A549 (cell line): Measurements from ENCODE around the gene SLC43A1. TPM values are rescaled to one million over a fixed set of nuclear protein-coding genes. Genes with fewer than 3 reads are reported as not detected.

ENCODE experiments used
- ATAC-seq, 2 experiments: fragments of 200-7000 bp in 1 of 2; fragments of >200 bp in 1 of 2; cut with Nextera tagmentation in 1 of 2; cut with Tn5 transposase in 1 of 2; 3 replicates each; pipeline versions ENCODE4 v1.8.0 to v1.9.1; 2018 to 2020; ENCODE audit warnings: mild to moderate bottlenecking in 1 of 2, moderate library complexity in 1 of 2
- CTCF ChIA-PET: fragments of 300-600 bp; sonication (Branson Sonifier 250); formaldehyde crosslinking; extraction: SDS; loops from one replicate; lab custom pipeline; 2021; ENCODE audit warnings: antibody characterized with exemption, inconsistent platforms; lab: Yijun Ruan, JAX
- POLR2A ChIA-PET: fragments of 350-600 bp; formaldehyde crosslinking; extraction: SDS; loops from one replicate; lab custom pipeline; 2021; ENCODE audit warnings: antibody characterized with exemption, inconsistent platforms; lab: Yijun Ruan, JAX
- DNase-seq, 2 experiments: peaks; one replicate each; pipeline versions ENCODE4 v3.0.0 to v3.0.0-alpha.2; 2011 to 2016; ENCODE audit warnings: low read depth in 1 of 2, low spot score in 1 of 2
- FAIRE-seq: peaks from 2 replicates; lab custom pipeline; 2011; peaks lifted over from hg19 to GRCh38; lab: Jason Lieb, UNC
- H3K27ac ChIP-seq, 2 experiments: fragments of >200 bp; sonication (Bioruptor Twin); formaldehyde crosslinking; 3 replicates each; pipeline ENCODE4 v1.5.1; 2016 to 2017
- H3K4me1 ChIP-seq: fragments of >200 bp; sonication (Bioruptor Twin); formaldehyde crosslinking; 3 replicates; pipeline ENCODE4 v1.6.1; 2016
- H3K4me2 ChIP-seq: fragments of >200 bp; sonication (Bioruptor Twin); formaldehyde crosslinking; 3 replicates; pipeline ENCODE4 v1.6.1; 2016
- H3K4me3 ChIP-seq: fragments of >200 bp; sonication (Bioruptor Twin); formaldehyde crosslinking; 3 replicates; pipeline ENCODE4 v1.5.1; 2016
- H3K9me3 ChIP-seq: fragments of >200 bp; sonication (Bioruptor Twin); formaldehyde crosslinking; 3 replicates; pipeline ENCODE4 v1.6.1; 2016
- BCL3 ChIP-seq: fragments of >200 bp; sonication (Bioruptor Twin); formaldehyde crosslinking; IDR thresholded peaks from 3 replicates; pipeline ENCODE4 v1.6.1; 2016
- BHLHE40 ChIP-seq: IDR thresholded peaks from 2 replicates; pipeline ENCODE4 v1.6.1; 2012; ENCODE audit warnings: low read depth, low read length, inconsistent platforms
- CEBPB ChIP-seq, 2 experiments: fragments of >200 bp in 1 of 2; sonication (Bioruptor Twin) in 1 of 2; formaldehyde crosslinking in 1 of 2; IDR thresholded peaks; 2 replicates each; pipeline ENCODE4 v1.6.1; 2012 to 2016
- CHD2 ChIP-seq: fragments of 150-350 bp; IDR thresholded peaks from 2 replicates; pipeline ENCODE4 v1.6.1; 2014; ENCODE audit warnings: low read length; ENCODE audit not compliant: partially characterized antibody
- EHF ChIP-seq: fragments of 250-450 bp; sonication (Bioruptor Pico); IDR thresholded peaks from 2 replicates; pipeline ENCODE4 v1.5.0; 2020; ENCODE audit warnings: mild to moderate bottlenecking
- EP300 ChIP-seq, 2 experiments: fragments of >200 bp; sonication (Bioruptor Twin); formaldehyde crosslinking; IDR thresholded peaks; 2 replicates in 1 of 2; 3 replicates in 1 of 2; pipeline ENCODE4 v1.6.1; 2016 to 2017
- ESRRA ChIP-seq: fragments of 150-350 bp; IDR thresholded peaks from 2 replicates; pipeline ENCODE4 v1.6.1; 2014; ENCODE audit warnings: mild to moderate bottlenecking, low read length, borderline replicate concordance
- FOSL2 ChIP-seq, 2 experiments: fragments of 450-650 bp in 1 of 2; fragments of >200 bp in 1 of 2; sonication (Bioruptor Twin) in 1 of 2; formaldehyde crosslinking; IDR thresholded peaks; 2 replicates each; pipeline versions ENCODE4 v1.5.0 to v1.6.1; 2016 to 2020; ENCODE audit warnings: mild to moderate bottlenecking in 1 of 2, moderate library complexity in 1 of 2
- GATA3 ChIP-seq: IDR thresholded peaks from 2 replicates; pipeline ENCODE4 v1.6.1; 2012; ENCODE audit warnings: borderline replicate concordance
- HES2 ChIP-seq: fragments of >200 bp; sonication (Bioruptor Twin); formaldehyde crosslinking; IDR thresholded peaks from 2 replicates; pipeline ENCODE4 v1.6.1; 2016
- HOXA7 ChIP-seq: fragments of 250-450 bp; sonication (Bioruptor Pico); IDR thresholded peaks from 2 replicates; pipeline ENCODE4 v1.5.0; 2020; ENCODE audit warnings: mild to moderate bottlenecking, moderate library complexity
- HOXB5 ChIP-seq: fragments of 250-450 bp; sonication (Bioruptor Pico); IDR thresholded peaks from 2 replicates; pipeline ENCODE4 v1.5.0; 2020; ENCODE audit warnings: mild to moderate bottlenecking, moderate library complexity
- JUN ChIP-seq, 2 experiments: fragments of >200 bp; sonication (Bioruptor Twin); formaldehyde crosslinking; IDR thresholded peaks; 2 replicates in 1 of 2; 3 replicates in 1 of 2; pipeline ENCODE4 v1.6.1; 2016 to 2017
- JUNB ChIP-seq: fragments of >200 bp; sonication (Bioruptor Twin); formaldehyde crosslinking; IDR thresholded peaks from 2 replicates; pipeline ENCODE4 v1.6.1; 2016
- KDM1A ChIP-seq: fragments of 200-600 bp; sonication (generic); IDR thresholded peaks from 2 replicates; pipeline ENCODE4 v1.6.1; 2016; ENCODE audit warnings: low read depth, mild to moderate bottlenecking
- MAFK ChIP-seq: fragments of 450-650 bp; IDR thresholded peaks from 2 replicates; pipeline ENCODE4 v1.6.1; 2014; ENCODE audit not compliant: partially characterized antibody
- MAX ChIP-seq: IDR thresholded peaks from 2 replicates; pipeline ENCODE4 v1.6.1; 2012
- MYC ChIP-seq: IDR thresholded peaks from 2 replicates; pipeline ENCODE4 v1.6.1; 2012; ENCODE audit warnings: mild to moderate bottlenecking, inconsistent platforms, low read length, improper control_type of control experiment, borderline replicate concordance
- NR3C1 ChIP-seq: fragments of >200 bp; sonication (Bioruptor Twin); formaldehyde crosslinking; IDR thresholded peaks from 3 replicates; pipeline ENCODE4 v1.6.1; 2017
- PHF8 ChIP-seq: fragments of 200-600 bp; sonication (generic); IDR thresholded peaks from 2 replicates; pipeline ENCODE4 v1.6.1; 2016; ENCODE audit warnings: low read depth, mild to moderate bottlenecking, antibody characterized with exemption, moderate library complexity, borderline replicate concordance
- POLR2A ChIP-seq: IDR thresholded peaks from 2 replicates; pipeline ENCODE4 v1.6.1; 2012; ENCODE audit warnings: mild to moderate bottlenecking, low read length
- RAD21 ChIP-seq, 2 experiments: fragments of >200 bp in 1 of 2; sonication (Bioruptor Twin) in 1 of 2; formaldehyde crosslinking in 1 of 2; IDR thresholded peaks in 1 of 2; conservative IDR thresholded peaks in 1 of 2; 2 replicates in 1 of 2; 3 replicates in 1 of 2; pipeline ENCODE4 v1.6.1; 2012 to 2018; ENCODE audit warnings: inconsistent platforms in 1 of 2
- RNF2 ChIP-seq: fragments of 200-600 bp; sonication (generic); IDR thresholded peaks from 2 replicates; pipeline ENCODE4 v1.6.1; 2016; ENCODE audit warnings: low read depth, mild to moderate bottlenecking, antibody characterized with exemption, moderate library complexity, borderline replicate concordance
- SMC3 ChIP-seq: fragments of >200 bp; sonication (Bioruptor Twin); formaldehyde crosslinking; IDR thresholded peaks from 3 replicates; pipeline ENCODE4 v1.6.1; 2018; ENCODE audit warnings: inconsistent platforms
- SREBF2 ChIP-seq: fragments of 450-650 bp; IDR thresholded peaks from 2 replicates; pipeline ENCODE4 v1.6.1; 2014; ENCODE audit warnings: mild to moderate bottlenecking, moderate library complexity
- USF2 ChIP-seq: fragments of 450-650 bp; IDR thresholded peaks from 2 replicates; pipeline ENCODE4 v1.6.1; 2014; ENCODE audit warnings: antibody characterized with exemption
- WGBS: methylation state at CpG from one replicate; pipeline ENCODE4 v1.1.6; 2017; ENCODE audit errors: missing lambda C conversion rate; 5-methylcytosine and 5-hydroxymethylcytosine counted together
- polyA plus RNA-seq, 4 experiments: library from polyadenylated mRNA; depleted of rRNA in 3 of 4; stranded (reverse); fragments of >200 nt; fragmentation: RNase III in 1 of 4; extraction: RNeasy Plus Mini Kit Qiagen cat#74134 plus additional on column Dnase treatment in 1 of 4; gene quantifications; 2 replicates in 3 of 4; 3 replicates in 1 of 4; pipeline ENCODE4 v1.2.3, GENCODE V29; 2011 to 2017
- small RNA-seq, 6 experiments: library from RNA; depleted of rRNA; stranded (forward); fragments of <200 nt; gene quantifications; one replicate each; pipeline ENCODE3, GENCODE V24; 2012
- TF ChIP-seq, protein P1 (sequence below): fragments of 250-450 bp; sonication (Bioruptor Pico); IDR thresholded peaks from 2 replicates; pipeline ENCODE4 v1.5.0; 2020; ENCODE audit warnings: low read depth, mild to moderate bottlenecking, moderate library complexity

SLC43A1 gene
- polyA plus RNA-seq, 2 of the 4 experiments (the other 2 are of a cell fraction), result 1.0 to 4.6 TPM

GRCh38 chr11:57434640-57435546, 80.6 kb downstream of the SLC43A1 start:
- Histone ChIP-seq H3K4me3 (no peak overlapping the region), H3K4me1 (peaks cover 36% of the 10 kb centered on the region), H3K9me3 (no peaks in the 10 kb centered on the region), H3K4me2 (peak overlapping the region; percentile 56), H3K27ac (peak overlapping the region; percentile 75 to 80)
- ChIA-PET POLR2A (interaction anchor here (1.0 kb wide), 1 partner anchor 74 kb away, joined by 3 read pairs; no protein-coding TSS in a partner anchor), CTCF (interaction anchor here (0.5 to 6.1 kb wide), 6 partner anchors 9 to 784 kb away, joined by 3 to 37 read pairs (median 3); no protein-coding TSS in a partner anchor)
- FAIRE-seq, result peak; percentile 98
- ATAC-seq, result peak; percentile 88 to 95
- peak; percentile 69 to 89 for DNase-seq
- TF ChIP-seq, protein P1, sequence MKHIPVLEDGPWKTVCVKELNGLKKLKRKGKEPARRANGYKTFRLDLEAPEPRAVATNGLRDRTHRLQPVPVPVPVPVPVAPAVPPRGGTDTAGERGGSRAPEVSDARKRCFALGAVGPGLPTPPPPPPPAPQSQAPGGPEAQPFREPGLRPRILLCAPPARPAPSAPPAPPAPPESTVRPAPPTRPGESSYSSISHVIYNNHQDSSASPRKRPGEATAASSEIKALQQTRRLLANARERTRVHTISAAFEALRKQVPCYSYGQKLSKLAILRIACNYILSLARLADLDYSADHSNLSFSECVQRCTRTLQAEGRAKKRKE, result 0 out of 2 replicates have a peak, but pooled peaks have one; percentile 33
- TF ChIP-seq ESRRA (no peak), NR3C1 (no peak), RAD21 (conservative IDR thresholded peaks at IDR 0.05 in 1 of 2, IDR thresholded peaks at IDR 0.05 in 1 of 2) (peak in 1 of 2 experiments; percentile 41; a peak in 1 of 5 replicates), GATA3 (peak; percentile 85), EHF (CRISPR knock-in tag) (no peak), FOSL2 (IDR thresholded peaks at IDR 0.05) (peak; percentile 86), FOSL2 (CRISPR knock-in tag; IDR thresholded peaks at IDR 0.05) (peak; percentile 91), SREBF2 (no peak), HES2 (peak; percentile 100), KDM1A (no peak), MYC (no peak), RNF2 (no peak), CHD2 (no peak), HOXB5 (CRISPR knock-in tag) (peak; percentile 71), MAFK (peak; percentile 1), POLR2A (no peak), HOXA7 (CRISPR knock-in tag) (no peak), BCL3 (peak; percentile 91; the same call in 2 of the 3 replicates), JUN (IDR thresholded peaks at IDR 0.05) (peak; percentile 90 to 92), JUNB (peak; percentile 87), BHLHE40 (no peak), MAX (peak; percentile 61), EP300 (IDR thresholded peaks at IDR 0.05) (peak; percentile 84 to 92; a peak in 3 of 5 replicates), CEBPB (IDR thresholded peaks at IDR 0.05) (peak; percentile 100), PHF8 (no peak), USF2 (no peak), SMC3 (peak; percentile 52)
- WGBS, result 54% methylated on average over 15 of the region's 15 CpGs

Small RNA genes within 50 kb of the gene (small RNA-seq; reads per million reads assigned to genes)
- 0 to 0.04 (median 0) reads per million in 6 experiments for gene RN7SL605P
- gene RNA5SP341, result 0 to 1.0 (median 0) reads per million in 6 experiments

Other genes starting within 250 kb of the SLC43A1 start
- gene TNKS1BP1, start 190.8 kb downstream of the SLC43A1 start, polyA plus RNA-seq (2011; rRNA removed), result 35.0 and 36.5 TPM in 2 replicates
- 46.2 to 54.5 TPM (median 53.1 TPM) in 3 replicates for gene TNKS1BP1, start 190.8 kb downstream of the SLC43A1 start, polyA plus RNA-seq (2017; fragmentation: RNase III; extraction: RNeasy Plus Mini Kit Qiagen cat#74134 plus additional on column Dnase treatment)
- 282 and 288 TPM in 2 replicates for gene SSRP1, start 179.8 kb downstream of the SLC43A1 start, polyA plus RNA-seq (2011; rRNA removed)
- gene SSRP1, start 179.8 kb downstream of the SLC43A1 start, polyA plus RNA-seq (2017; fragmentation: RNase III; extraction: RNeasy Plus Mini Kit Qiagen cat#74134 plus additional on column Dnase treatment), result 323 to 357 TPM (median 335 TPM) in 3 replicates
- 0.36 and 0.37 TPM in 2 replicates for gene P2RX3, start 177.3 kb downstream of the SLC43A1 start, polyA plus RNA-seq (2011; rRNA removed)
- 0.05 to 0.17 TPM in 2 of 3 replicates, not detected in the other for gene P2RX3, start 177.3 kb downstream of the SLC43A1 start, polyA plus RNA-seq (2017; fragmentation: RNase III; extraction: RNeasy Plus Mini Kit Qiagen cat#74134 plus additional on column Dnase treatment)
- not detected in 2 replicates for gene PRG3, start 134.6 kb downstream of the SLC43A1 start, polyA plus RNA-seq (2011; rRNA removed)
- not detected in 3 replicates for gene PRG3, start 134.6 kb downstream of the SLC43A1 start, polyA plus RNA-seq (2017; fragmentation: RNase III; extraction: RNeasy Plus Mini Kit Qiagen cat#74134 plus additional on column Dnase treatment)
- not detected in 2 replicates for gene PRG2, start 125.1 kb downstream of the SLC43A1 start, polyA plus RNA-seq (2011; rRNA removed)
- gene PRG2, start 125.1 kb downstream of the SLC43A1 start, polyA plus RNA-seq (2017; fragmentation: RNase III; extraction: RNeasy Plus Mini Kit Qiagen cat#74134 plus additional on column Dnase treatment), result not detected in 3 replicates
- 0.30 TPM in 2 replicates for gene SLC43A3, start 88.6 kb downstream of the SLC43A1 start, polyA plus RNA-seq (2011; rRNA removed)
- gene SLC43A3, start 88.6 kb downstream of the SLC43A1 start, polyA plus RNA-seq (2017; fragmentation: RNase III; extraction: RNeasy Plus Mini Kit Qiagen cat#74134 plus additional on column Dnase treatment), result 0.12 to 0.22 TPM (median 0.13 TPM) in 3 replicates
- 9.2 and 10.6 TPM in 2 replicates for gene RTN4RL2, start 55.2 kb downstream of the SLC43A1 start, polyA plus RNA-seq (2011; rRNA removed)
- 23.7 to 27.4 TPM (median 25.8 TPM) in 3 replicates for gene RTN4RL2, start 55.2 kb downstream of the SLC43A1 start, polyA plus RNA-seq (2017; fragmentation: RNase III; extraction: RNeasy Plus Mini Kit Qiagen cat#74134 plus additional on column Dnase treatment)
- gene TIMM10, start 15.1 kb upstream of the SLC43A1 start, polyA plus RNA-seq (2011; rRNA removed), result 248 and 249 TPM in 2 replicates
- 172 to 184 TPM (median 179 TPM) in 3 replicates for gene TIMM10, start 15.1 kb upstream of the SLC43A1 start, polyA plus RNA-seq (2017; fragmentation: RNase III; extraction: RNeasy Plus Mini Kit Qiagen cat#74134 plus additional on column Dnase treatment)
- not detected in 2 replicates for gene SMTNL1, start 21.9 kb upstream of the SLC43A1 start, polyA plus RNA-seq (2011; rRNA removed)
- gene SMTNL1, start 21.9 kb upstream of the SLC43A1 start, polyA plus RNA-seq (2017; fragmentation: RNase III; extraction: RNeasy Plus Mini Kit Qiagen cat#74134 plus additional on column Dnase treatment), result not detected in 3 replicates
- gene UBE2L6, start 52.0 kb upstream of the SLC43A1 start, polyA plus RNA-seq (2011; rRNA removed), result 14.8 and 17.9 TPM in 2 replicates
- gene UBE2L6, start 52.0 kb upstream of the SLC43A1 start, polyA plus RNA-seq (2017; fragmentation: RNase III; extraction: RNeasy Plus Mini Kit Qiagen cat#74134 plus additional on column Dnase treatment), result 18.2 to 21.4 TPM (median 18.7 TPM) in 3 replicates
- gene SERPING1, start 82.0 kb upstream of the SLC43A1 start, polyA plus RNA-seq (2011; rRNA removed), result 0.59 and 0.91 TPM in 2 replicates
- gene SERPING1, start 82.0 kb upstream of the SLC43A1 start, polyA plus RNA-seq (2017; fragmentation: RNase III; extraction: RNeasy Plus Mini Kit Qiagen cat#74134 plus additional on column Dnase treatment), result 0.10 to 0.63 TPM (median 0.53 TPM) in 3 replicates
- gene YPEL4, start 134.2 kb upstream of the SLC43A1 start, polyA plus RNA-seq (2011; rRNA removed), result 0.04 and 0.13 TPM in 2 replicates
- 0.04 to 0.06 TPM in 2 of 3 replicates, not detected in the other for gene YPEL4, start 134.2 kb upstream of the SLC43A1 start, polyA plus RNA-seq (2017; fragmentation: RNase III; extraction: RNeasy Plus Mini Kit Qiagen cat#74134 plus additional on column Dnase treatment)
- 22.8 and 24.2 TPM in 2 replicates for gene CLP1, start 142.1 kb upstream of the SLC43A1 start, polyA plus RNA-seq (2011; rRNA removed)
- gene CLP1, start 142.1 kb upstream of the SLC43A1 start, polyA plus RNA-seq (2017; fragmentation: RNase III; extraction: RNeasy Plus Mini Kit Qiagen cat#74134 plus additional on column Dnase treatment), result 31.6 to 33.0 TPM (median 31.8 TPM) in 3 replicates
- 63.8 and 75.9 TPM in 2 replicates for gene ZDHHC5, start 152.4 kb upstream of the SLC43A1 start, polyA plus RNA-seq (2011; rRNA removed)
- 44.1 to 47.1 TPM (median 46.5 TPM) in 3 replicates for gene ZDHHC5, start 152.4 kb upstream of the SLC43A1 start, polyA plus RNA-seq (2017; fragmentation: RNase III; extraction: RNeasy Plus Mini Kit Qiagen cat#74134 plus additional on column Dnase treatment)
- gene MED19, start 196.5 kb upstream of the SLC43A1 start, polyA plus RNA-seq (2011; rRNA removed), result 33.5 and 38.5 TPM in 2 replicates
- 22.5 to 23.5 TPM (median 23.3 TPM) in 3 replicates for gene MED19, start 196.5 kb upstream of the SLC43A1 start, polyA plus RNA-seq (2017; fragmentation: RNase III; extraction: RNeasy Plus Mini Kit Qiagen cat#74134 plus additional on column Dnase treatment)
- 168 and 191 TPM in 2 replicates for gene TMX2, start 196.9 kb upstream of the SLC43A1 start, polyA plus RNA-seq (2011; rRNA removed)
- 137 to 162 TPM (median 140 TPM) in 3 replicates for gene TMX2, start 196.9 kb upstream of the SLC43A1 start, polyA plus RNA-seq (2017; fragmentation: RNase III; extraction: RNeasy Plus Mini Kit Qiagen cat#74134 plus additional on column Dnase treatment)
- gene SELENOH, start 225.8 kb upstream of the SLC43A1 start, polyA plus RNA-seq (2011; rRNA removed), result 99.7 and 115 TPM in 2 replicates
- 91.4 to 96.3 TPM (median 91.8 TPM) in 3 replicates for gene SELENOH, start 225.8 kb upstream of the SLC43A1 start, polyA plus RNA-seq (2017; fragmentation: RNase III; extraction: RNeasy Plus Mini Kit Qiagen cat#74134 plus additional on column Dnase treatment)
- gene BTBD18, start 236.1 kb upstream of the SLC43A1 start, polyA plus RNA-seq (2011; rRNA removed), result not detected in 2 replicates
- gene BTBD18, start 236.1 kb upstream of the SLC43A1 start, polyA plus RNA-seq (2017; fragmentation: RNase III; extraction: RNeasy Plus Mini Kit Qiagen cat#74134 plus additional on column Dnase treatment), result not detected in 3 replicates
- gene CTNND1, start 246.1 kb upstream of the SLC43A1 start, polyA plus RNA-seq (2011; rRNA removed), result 146 and 148 TPM in 2 replicates
- 72.8 to 74.5 TPM (median 74.1 TPM) in 3 replicates for gene CTNND1, start 246.1 kb upstream of the SLC43A1 start, polyA plus RNA-seq (2017; fragmentation: RNase III; extraction: RNeasy Plus Mini Kit Qiagen cat#74134 plus additional on column Dnase treatment)